GM15510 (cell line): ENCODE data around the gene ANXA2.

Experiments
- POLR2A ChIP-seq: IDR thresholded peaks from 3 replicates; pipeline ENCODE4 v1.6.1; 2011; ENCODE audit warnings: borderline replicate concordance; ENCODE audit not compliant: insufficient read length; ENCODE audit errors: extremely low read depth

Gene ANXA2

DNA sequence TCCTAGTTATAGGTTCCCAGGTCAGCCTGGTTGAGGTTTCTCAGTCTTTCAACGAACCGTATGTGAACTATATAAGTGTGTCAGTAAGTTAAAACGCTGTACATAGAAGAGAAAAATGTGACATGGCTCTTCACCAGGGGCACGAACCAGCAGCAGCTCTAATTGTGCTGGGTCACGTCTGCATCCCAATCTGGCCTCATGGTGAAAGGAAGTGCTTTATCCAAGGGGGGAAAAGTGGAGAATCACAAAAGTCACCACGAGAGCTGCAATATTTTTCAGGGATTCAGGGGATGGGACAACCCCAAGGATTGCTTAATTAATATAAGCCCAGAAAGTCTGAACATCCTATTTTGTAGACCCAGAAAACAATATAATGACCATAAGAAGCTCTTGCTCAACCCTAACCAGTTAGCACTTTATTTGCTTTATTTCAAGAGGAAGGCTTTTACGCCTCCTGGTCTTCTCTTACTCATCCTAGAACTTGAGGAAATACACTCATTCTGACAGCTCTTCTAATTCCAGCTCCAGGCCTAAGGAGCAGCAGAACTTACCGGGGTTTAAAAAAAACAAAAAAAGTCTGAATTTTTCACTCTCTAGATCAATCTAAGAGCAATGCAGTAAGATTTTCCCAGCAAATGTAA, 16.5 kb downstream of the ANXA2 start:
- TF ChIP-seq POLR2A, result no peak

DNA sequence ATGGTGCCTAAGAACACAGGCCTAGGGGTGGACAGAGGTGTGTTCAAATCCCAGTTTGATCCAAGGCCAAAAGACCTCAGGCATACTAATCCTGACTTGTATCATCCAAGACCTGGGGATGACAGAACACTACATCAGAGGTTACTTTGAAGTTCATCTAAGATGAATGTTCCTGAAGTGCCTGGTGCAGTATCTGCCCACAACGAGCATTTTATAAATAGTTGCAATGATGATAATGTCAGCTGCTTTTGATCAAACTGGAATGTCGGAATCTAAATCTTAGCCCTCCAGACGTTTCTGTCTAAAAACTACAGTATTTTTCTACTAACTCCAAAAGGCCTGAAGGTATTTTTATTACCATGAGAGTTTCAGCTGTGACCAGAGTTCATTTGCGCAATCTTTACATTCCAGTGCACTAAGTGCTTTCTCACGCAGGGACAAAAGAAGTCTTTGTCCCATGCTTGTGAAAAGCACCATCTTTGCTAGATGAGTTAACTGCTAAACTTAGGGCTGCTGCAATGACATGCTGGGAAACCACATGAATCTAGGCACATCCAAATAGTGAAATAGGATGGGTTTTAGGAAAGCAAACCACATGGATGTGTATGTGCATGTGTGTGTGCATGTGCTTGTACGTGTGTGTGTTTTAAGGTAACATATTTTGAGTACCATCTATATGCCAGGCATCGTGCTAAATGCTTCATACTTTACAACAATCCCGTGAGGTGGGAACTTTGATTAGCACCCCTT, 18.1 kb downstream of the ANXA2 start:
- no peak for TF ChIP-seq POLR2A

DNA sequence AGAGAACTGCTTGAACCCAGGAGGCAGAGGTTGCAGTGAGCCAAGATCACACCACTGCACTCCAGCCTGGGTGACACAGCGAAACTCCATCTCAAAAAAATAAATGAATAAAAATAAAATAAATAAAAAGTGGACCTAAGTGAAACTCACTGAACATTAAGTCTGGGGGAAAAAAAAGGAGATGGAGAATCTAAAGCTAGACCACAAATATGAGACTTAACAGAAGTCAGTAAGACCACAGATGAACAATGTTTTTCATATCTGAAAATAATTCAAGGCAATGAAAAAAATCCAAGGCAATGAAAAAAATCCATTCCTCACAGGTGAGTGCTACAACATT, 18.6 kb downstream of the ANXA2 start:
- TF ChIP-seq POLR2A, result no peak

DNA sequence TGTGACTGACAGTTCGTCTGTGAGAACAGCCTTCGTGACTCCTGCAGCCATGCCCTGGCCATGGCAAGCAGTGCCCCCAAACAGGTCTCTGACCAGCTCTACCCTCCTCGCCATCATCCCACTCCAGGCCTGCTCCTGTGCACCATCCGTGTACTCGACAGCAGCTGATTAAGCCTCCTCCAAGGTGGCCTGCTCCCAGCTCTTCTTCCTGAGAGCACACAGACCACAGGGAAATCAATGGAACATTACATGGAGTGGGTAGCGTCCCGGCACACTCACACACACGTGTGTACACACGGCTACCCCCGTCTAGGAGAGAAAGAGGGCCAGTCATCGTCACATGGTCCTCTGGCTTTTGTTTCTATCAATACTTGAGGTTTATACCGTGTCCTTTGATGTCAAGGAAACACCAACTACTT, 21.1 kb downstream of the ANXA2 start:
- no peak for TF ChIP-seq POLR2A

DNA sequence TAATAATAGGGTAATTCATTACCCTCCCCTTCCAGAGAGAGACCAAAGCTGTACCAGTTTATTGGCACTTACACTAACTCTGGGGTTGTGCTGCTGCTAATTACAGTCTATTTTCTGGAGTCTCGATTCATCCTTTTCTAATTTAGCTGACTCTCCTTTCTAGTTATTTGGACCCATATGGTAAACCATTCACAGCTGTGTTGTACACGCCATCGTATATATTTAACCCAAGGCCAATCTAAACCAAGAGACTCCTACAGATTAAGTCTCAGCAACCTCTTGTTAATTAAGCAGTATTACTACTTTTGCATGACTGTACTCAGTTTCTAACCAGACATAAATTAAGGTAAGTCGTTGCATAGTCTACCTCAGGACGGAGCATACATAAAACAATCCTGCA, 22.5 kb downstream of the ANXA2 start:
- TF ChIP-seq POLR2A, result no peak

DNA sequence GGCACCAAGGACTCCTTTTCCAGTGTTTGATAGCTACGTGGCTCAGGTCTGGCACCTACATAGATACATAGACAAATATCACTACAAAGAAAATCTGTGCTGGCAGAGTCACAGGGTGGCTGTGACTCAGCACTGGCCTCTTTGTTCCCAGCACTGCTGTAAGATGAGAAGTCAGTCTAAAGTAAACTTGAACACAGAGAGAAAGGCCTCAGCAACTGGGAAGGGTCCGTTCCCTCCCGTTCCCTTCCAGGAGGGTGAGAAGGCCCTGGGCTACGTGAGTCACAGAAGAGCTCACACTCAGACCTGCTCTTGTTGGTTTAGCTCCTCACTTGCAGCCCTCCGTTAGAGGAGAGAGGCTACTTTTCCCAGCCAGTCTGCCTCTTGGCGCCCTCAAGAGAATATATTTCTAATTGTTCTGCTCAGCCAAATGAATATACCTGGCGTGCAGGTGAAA, 23.1 kb downstream of the ANXA2 start:
- TF ChIP-seq POLR2A, result no peak

DNA sequence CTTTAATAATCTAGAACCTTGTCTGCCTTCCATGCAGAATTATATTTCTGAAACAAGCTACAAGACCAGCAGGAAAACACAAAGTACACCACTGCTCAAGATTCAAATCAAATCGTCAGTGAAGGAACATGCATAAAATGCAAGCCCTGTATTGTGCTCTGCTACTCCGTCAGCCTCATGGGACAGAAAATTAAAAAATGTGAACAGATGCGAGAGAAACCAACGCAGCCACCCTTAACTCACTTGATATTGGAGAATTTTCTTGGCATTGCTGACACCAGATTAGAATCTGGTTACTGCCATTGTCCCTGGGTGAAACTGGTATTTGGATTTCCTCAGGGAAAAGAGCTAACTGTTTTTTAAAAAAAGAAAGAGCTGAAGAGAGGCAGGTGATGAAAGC, 23.6 kb downstream of the ANXA2 start:
- no peak for TF ChIP-seq POLR2A

DNA sequence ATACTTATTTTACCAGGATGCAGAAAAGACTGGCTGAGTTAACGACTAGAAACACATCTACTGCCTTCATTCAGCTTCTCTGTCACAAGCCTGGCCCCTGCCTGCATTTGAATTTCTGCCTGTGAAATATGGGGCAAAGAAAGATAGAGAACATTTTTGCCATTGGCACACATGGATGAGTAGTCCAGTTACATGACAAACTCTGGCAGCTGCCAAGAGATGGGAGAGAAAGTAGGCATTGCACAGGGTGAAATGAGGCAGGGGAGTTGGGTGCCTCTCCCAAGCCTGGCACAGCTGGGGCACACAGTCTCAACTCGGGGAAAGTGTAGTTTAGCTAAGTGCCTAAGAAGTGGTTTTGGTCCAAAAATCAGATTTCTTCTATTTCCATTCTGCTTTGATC, 24.0 kb downstream of the ANXA2 start:
- TF ChIP-seq POLR2A, result no peak

DNA sequence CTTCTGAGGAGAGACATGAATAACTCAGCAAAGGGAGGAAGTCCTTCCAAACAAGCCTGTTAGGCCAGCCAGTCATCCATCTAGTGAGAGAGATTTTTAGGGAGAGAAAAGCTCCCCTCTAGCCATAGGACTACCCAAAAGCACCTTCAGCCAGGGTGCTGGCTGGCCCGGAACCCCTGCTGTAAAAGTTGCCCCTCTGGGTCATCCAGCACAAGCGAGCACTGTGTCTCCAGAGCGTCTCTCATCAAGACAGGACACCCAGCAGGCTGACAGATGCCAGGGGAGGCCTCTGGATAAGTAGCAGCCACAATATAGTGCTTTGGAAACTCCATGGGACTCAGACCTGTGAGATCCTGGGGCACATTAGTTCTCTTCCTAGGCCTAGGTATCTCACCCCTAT, 24.5 kb downstream of the ANXA2 start:
- no peak for TF ChIP-seq POLR2A

DNA sequence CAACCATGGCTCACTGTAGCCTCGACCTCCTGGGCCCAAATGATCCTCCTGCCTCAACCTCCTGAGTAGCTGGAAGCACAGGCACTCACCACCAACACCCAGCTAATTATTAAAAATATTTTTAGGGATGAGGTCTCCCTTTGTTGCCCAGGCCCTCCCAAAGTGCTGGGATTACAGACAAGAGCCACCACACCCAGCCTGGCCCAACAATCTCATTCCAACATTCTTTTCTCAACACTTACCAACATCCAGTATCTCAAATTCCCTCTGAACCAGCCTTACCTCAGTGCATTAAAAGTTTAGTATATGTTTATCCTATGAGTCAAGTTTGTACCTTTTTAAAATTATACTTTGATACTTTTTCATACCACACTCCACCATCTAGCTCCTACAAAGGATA, 25.0 kb downstream of the ANXA2 start:
- no peak for TF ChIP-seq POLR2A

DNA sequence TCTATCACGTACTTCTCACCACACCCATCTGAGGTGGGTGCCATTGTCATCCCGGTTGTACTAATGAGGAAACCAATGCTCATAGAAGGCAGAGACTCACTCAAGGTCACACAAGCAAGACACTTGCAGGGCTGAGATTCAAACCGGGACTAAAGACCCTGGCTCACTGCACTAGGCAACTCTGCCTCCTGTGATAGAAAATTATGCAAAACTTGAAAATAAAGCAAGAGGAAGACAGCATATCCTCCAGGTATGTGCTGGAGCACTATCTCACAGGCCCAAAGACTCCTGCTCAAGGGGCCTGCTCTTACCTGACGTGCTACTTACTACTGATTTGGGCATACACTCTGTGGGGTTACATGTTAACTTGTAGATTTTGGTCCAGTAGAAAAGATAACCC, 25.6 kb downstream of the ANXA2 start:
- TF ChIP-seq POLR2A, result no peak

DNA sequence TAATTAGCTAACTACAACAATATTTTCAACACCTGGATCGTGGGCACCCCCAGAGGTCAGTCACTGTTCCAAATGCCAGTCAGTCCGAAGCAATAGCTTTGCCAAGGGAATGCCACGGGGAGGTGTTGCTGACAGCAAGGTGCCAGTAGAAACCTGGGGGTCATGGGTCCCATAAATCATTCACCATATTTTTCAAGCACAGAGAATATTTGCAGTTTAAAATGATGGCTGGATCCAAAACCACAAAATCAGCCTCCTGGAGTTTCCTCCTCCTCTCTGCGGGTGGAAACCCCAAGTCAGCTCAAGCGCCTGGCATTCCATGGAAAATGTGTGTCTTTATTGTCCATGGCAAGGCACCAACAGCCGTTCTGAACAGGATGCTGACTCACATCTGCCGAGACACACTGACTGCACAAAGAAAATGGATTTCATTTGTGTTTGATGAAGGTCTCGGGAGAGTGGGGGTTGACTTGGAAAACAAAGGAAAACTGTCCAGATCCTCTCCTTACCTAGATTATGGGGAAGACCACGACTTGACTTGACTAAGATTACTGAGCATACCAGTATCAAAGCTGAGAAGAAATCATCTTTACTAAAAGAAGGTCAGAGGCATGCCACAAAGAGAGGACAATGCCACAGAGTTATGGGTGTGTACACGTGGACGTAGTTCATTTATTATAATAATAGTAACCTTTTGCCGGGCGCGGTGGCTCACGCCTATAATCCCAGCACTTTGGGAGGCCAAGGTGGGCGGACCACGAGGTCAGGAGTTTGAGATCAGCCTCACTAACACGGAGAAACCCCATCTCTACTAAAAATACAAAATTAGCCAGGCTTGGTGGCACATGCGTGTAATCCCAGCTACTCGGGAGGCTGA, 26.4 kb downstream of the ANXA2 start:
- no peak for TF ChIP-seq POLR2A

DNA sequence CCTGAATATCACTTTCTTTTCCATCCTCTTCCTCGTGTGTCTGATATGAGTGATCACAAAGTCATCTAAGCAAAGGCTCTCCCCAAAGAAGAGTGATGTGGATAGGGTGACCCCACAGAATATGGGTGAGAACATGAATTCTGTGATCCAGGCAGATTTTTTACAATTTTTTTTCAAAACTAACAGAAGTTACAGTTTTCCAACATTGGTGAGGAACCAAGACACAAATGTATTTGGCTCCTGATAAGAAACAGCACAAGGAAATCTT, 27.0 kb downstream of the ANXA2 start:
- no peak for TF ChIP-seq POLR2A

DNA sequence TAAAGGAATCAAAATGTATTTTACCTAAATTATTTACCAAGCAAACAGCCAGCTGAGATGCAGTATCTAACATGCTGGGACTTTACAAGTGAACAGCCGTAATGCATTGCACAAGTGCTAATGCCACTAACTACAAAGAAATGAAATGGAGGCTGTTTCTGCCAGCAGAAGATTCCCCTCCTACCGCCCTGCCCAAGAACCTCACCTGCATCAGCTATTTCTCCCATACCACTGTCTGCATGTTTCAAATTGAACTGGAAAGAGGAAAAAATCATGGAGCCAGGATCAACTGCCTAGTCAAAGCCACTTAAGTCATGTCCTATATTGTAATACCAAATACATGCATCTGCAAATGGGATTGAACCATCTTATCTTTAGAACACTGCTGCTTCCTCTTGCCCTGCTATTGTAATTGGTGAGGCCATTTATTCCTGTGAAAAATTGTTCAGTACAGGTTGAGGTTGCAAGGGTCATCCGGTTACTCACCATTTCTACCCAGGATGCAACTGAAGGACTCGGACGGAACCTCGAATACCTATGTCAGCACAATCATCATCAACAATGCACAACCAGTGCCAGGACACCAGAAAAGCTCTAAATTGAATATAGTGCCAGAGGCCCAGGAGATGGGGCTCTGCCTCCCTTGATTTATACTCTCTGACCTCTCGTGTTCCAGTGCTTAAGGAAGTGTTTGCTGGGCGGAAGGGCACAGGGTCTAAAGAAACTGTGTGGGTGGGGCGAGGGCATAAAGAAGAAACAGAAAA, 27.5 kb downstream of the ANXA2 start:
- TF ChIP-seq POLR2A, result no peak

DNA sequence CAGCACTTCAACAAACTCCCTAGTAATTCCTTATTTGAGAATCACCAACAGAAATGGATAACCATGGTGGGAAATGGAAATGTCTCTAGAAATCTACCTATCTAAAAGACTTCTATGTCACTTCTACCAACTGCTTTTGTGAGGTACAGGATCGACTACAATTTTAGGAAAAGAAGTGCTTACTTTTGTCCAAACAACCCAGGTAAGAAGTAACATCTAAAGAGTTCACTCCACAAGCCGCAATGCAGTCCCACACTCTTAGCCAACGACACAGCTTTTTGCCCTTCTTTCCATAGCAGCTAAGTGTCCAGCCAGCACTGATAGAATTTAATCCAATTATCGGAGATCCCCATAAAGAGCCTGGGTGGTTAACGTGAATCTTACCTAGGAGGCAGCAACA, 28.1 kb downstream of the ANXA2 start:
- TF ChIP-seq POLR2A, result no peak
